ENCODE results near the gene DDX24. TPM values are rescaled to one million over a fixed set of nuclear protein-coding genes. Genes with fewer than 3 reads are reported as not detected.

Gene DDX24
- total RNA-seq, 1 donor from 2014 or later = 149 TPM

- Mint-ChIP-seq H3K27me3 (ENCODE audit: low read depth) (no peaks in the 10 kb centered on the region), H3K4me3 (ENCODE audit: unreplicated experiment) (peak overlapping the region; percentile 100), H3K9me3 (ENCODE audit: low read depth) (peaks cover 4% of the 10 kb centered on the region), H3K4me1 (ENCODE audit: low read depth) (peaks cover 44% of the 10 kb centered on the region), H3K27ac (ENCODE audit: unreplicated experiment) (peak overlapping the region; percentile 99), H3K36me3 (ENCODE audit: low read depth) (peaks cover 13% of the 10 kb centered on the region)
- DNase-seq (ENCODE audit: low spot score) = no peak
- TF ChIP-seq CTCF (IDR thresholded peaks at IDR 0.05) = no peak
Measured at GRCh38 chr14:94081386-94081820, 401 bp upstream of the DDX24 start.

GRCh38 chr14:94079891-94080620 lies 946 bp downstream of the DDX24 start:
- Mint-ChIP-seq H3K4me1 (ENCODE audit: low read depth) (peaks cover 51% of the 10 kb centered on the region), H3K27ac (ENCODE audit: unreplicated experiment) (peak overlapping the region; percentile 99), H3K36me3 (ENCODE audit: low read depth) (peaks cover 18% of the 10 kb centered on the region), H3K9me3 (ENCODE audit: low read depth) (peaks cover 7% of the 10 kb centered on the region), H3K27me3 (ENCODE audit: low read depth) (no peaks in the 10 kb centered on the region), H3K4me3 (ENCODE audit: unreplicated experiment) (peak overlapping the region; percentile 100)
- TF ChIP-seq CTCF (IDR thresholded peaks at IDR 0.05) = no peak
- no peak for DNase-seq (ENCODE audit: low spot score)

GRCh38 chr14:94077823-94078222 lies 3.2 kb downstream of the DDX24 start:
- Mint-ChIP-seq H3K9me3 (ENCODE audit: low read depth) (peaks cover 16% of the 10 kb centered on the region), H3K36me3 (ENCODE audit: low read depth) (peaks cover 22% of the 10 kb centered on the region), H3K27me3 (ENCODE audit: low read depth) (no peaks in the 10 kb centered on the region), H3K4me3 (ENCODE audit: unreplicated experiment) (no peak overlapping the region), H3K4me1 (ENCODE audit: low read depth) (peaks cover 51% of the 10 kb centered on the region), H3K27ac (ENCODE audit: unreplicated experiment) (no peak overlapping the region)
- DNase-seq (ENCODE audit: low spot score) = no peak
- TF ChIP-seq CTCF (IDR thresholded peaks at IDR 0.05) = no peak

- H3K27me3 Mint-ChIP-seq (ENCODE audit: low read depth) = no peaks in the 10 kb centered on the region
- peaks cover 23% of the 10 kb centered on the region for H3K36me3 Mint-ChIP-seq (ENCODE audit: low read depth)
Measured at GRCh38 chr14:94077111-94077821, 3.7 kb downstream of the DDX24 start.

More at GRCh38 chr14:94077111-94077821, 3.7 kb downstream of the DDX24 start:
- Mint-ChIP-seq H3K4me3 (ENCODE audit: unreplicated experiment) (no peak overlapping the region), H3K9me3 (ENCODE audit: low read depth) (peaks cover 16% of the 10 kb centered on the region), H3K4me1 (ENCODE audit: low read depth) (peaks cover 50% of the 10 kb centered on the region), H3K27ac (ENCODE audit: unreplicated experiment) (no peak overlapping the region)
- no peak for TF ChIP-seq CTCF (IDR thresholded peaks at IDR 0.05)
- no peak for DNase-seq (ENCODE audit: low spot score)

Measured in chondrocyte (in vitro differentiated cells).